Natural killer cell (primary cell): ENCODE data around the gene SIX6. TPM values are rescaled to one million over a fixed set of nuclear protein-coding genes. Genes with fewer than 3 reads are reported as not detected.
A peak's percentile ranks its signal among the peaks of the same experiment; 100 is the strongest.

Experiments used
- ATAC-seq, 3 donors: fragments of 150-1000 bp in 2 of 3; fragments of 200-7000 bp in 1 of 3; cut with Tn5 transposase; 1 replicate in 1 of 3; 2 replicates in 2 of 3; pipeline ENCODE4 v1.10.0; 2021; ENCODE audit warnings: mild to moderate bottlenecking in 2 of 3, moderate library complexity in 2 of 3
- DNase-seq, 2 donors: peaks; one replicate each; pipeline versions ENCODE4 v3.0.0 to v3.0.0-alpha.2; 2013 to 2021; ENCODE audit warnings: mixed read lengths in 1 of 2
- H3K27ac ChIP-seq: one replicate; pipeline ENCODE4 v1.5.1; 2013; ENCODE audit warnings: mild to moderate bottlenecking, low read length
- H3K27me3 ChIP-seq: one replicate; pipeline ENCODE4 v1.6.1; 2013; ENCODE audit warnings: low read length; ENCODE audit not compliant: control insufficient read depth, insufficient read depth
- H3K36me3 ChIP-seq: one replicate; pipeline ENCODE4 v1.6.1; 2013; ENCODE audit warnings: low read length; ENCODE audit not compliant: control insufficient read depth, insufficient read depth
- H3K4me1 ChIP-seq: one replicate; pipeline ENCODE4 v1.6.1; 2013; ENCODE audit warnings: low read length; ENCODE audit not compliant: control insufficient read depth, insufficient read depth
- H3K4me3 ChIP-seq: one replicate; pipeline ENCODE4 v1.5.1; 2013; ENCODE audit warnings: low read length
- H3K9me3 ChIP-seq: one replicate; pipeline ENCODE4 v1.6.1; 2013; ENCODE audit warnings: low read length; ENCODE audit not compliant: control insufficient read depth, insufficient read depth
- H3K27ac Mint-ChIP-seq, 2 donors: one replicate each; pipeline ENCODE4 v1.8.0; 2022; ENCODE audit warnings: mild to moderate bottlenecking in 2 of 2, mixed read lengths in 2 of 2, moderate library complexity in 1 of 2
- H3K27me3 Mint-ChIP-seq, 2 donors: one replicate each; pipeline ENCODE4 v1.8.0; 2022; ENCODE audit warnings: low read depth in 2 of 2, mixed read lengths in 2 of 2
- H3K36me3 Mint-ChIP-seq: one replicate; pipeline ENCODE4 v1.8.0; 2022; ENCODE audit warnings: mixed read lengths
- H3K4me1 Mint-ChIP-seq, 2 donors: one replicate each; pipeline ENCODE4 v1.8.0; 2022; ENCODE audit warnings: mixed read lengths in 2 of 2
- H3K4me3 Mint-ChIP-seq: one replicate; pipeline ENCODE4 v1.8.0; 2022; ENCODE audit warnings: mild to moderate bottlenecking, moderate library complexity, mixed read lengths
- H3K9me3 Mint-ChIP-seq, 2 donors: one replicate each; pipeline ENCODE4 v1.8.0; 2022; ENCODE audit warnings: mixed read lengths in 2 of 2
- WGBS: methylation state at CpG from one replicate; pipeline ENCODE4 v1.1.7; 2013; ENCODE audit warnings: missing lambda C conversion rate; ENCODE audit not compliant: insufficient coverage; 5-methylcytosine and 5-hydroxymethylcytosine counted together
- intact Hi-C: fragments of 100-400 bp; cut with micrococcal nuclease; formaldehyde crosslinking; loops from one replicate; pipeline ENCODE4 v1.14.2; 2022
- total RNA-seq, 4 donors: library from RNA; stranded (reverse); fragments of 120-200 nt in 1 of 4; gene quantifications; one replicate each; pipeline versions ENCODE4 v1.2.3 to v1.2.4, GENCODE V29; 2013 to 2022
- TF ChIP-seq, protein P1 (sequence below): fragments of 200-600 bp; IDR thresholded peaks from one replicate; pipeline ENCODE4 v1.8.0; 2022; ENCODE audit warnings: antibody characterized with exemption

SIX6 gene
- total RNA-seq, 3 donors from 2014 or later (not counting 1 experiment from before 2014, with no cell fraction given), result not detected

DNA sequence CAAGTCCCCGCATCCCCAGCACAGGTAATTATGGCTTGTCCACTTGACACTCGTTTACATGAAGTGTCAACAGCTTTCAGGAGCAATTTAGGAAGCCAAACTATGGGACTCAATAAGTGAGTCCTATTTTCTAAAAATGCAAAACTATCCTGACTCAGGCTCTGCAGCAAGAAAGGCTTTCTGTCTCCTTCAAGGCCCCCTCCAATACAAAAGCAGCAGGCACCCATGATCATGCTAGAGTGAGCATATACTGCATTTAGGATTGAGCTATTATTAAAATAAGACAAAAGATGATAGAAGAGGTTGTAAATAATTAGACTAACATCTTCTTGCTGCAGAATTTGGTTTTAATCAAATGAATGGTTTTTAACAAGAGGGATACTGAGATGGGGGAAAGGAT lies 3.2 kb downstream of the SIX6 start:
- intact Hi-C loops, result no loop called here
- Histone ChIP-seq H3K27me3 (peaks cover 70% of the 10 kb centered on the region), H3K36me3 (no peaks in the 10 kb centered on the region), H3K4me3 (no peak overlapping the region), H3K9me3 (no peaks in the 10 kb centered on the region), H3K4me1 (peaks cover 8% of the 10 kb centered on the region), H3K27ac (no peak overlapping the region)
- H3K36me3 Mint-ChIP-seq, result no peaks in the 10 kb centered on the region
- no peak overlapping the region for H3K4me3 Mint-ChIP-seq
- 18% methylated on average over 2 of the region's 2 CpGs for WGBS
- H3K27me3 Mint-ChIP-seq, result peaks cover 60% of the 10 kb centered on the region in 2 donors
- H3K4me1 Mint-ChIP-seq, result peaks cover 11 to 15% of the 10 kb centered on the region in 2 donors
- TF ChIP-seq, protein P1, sequence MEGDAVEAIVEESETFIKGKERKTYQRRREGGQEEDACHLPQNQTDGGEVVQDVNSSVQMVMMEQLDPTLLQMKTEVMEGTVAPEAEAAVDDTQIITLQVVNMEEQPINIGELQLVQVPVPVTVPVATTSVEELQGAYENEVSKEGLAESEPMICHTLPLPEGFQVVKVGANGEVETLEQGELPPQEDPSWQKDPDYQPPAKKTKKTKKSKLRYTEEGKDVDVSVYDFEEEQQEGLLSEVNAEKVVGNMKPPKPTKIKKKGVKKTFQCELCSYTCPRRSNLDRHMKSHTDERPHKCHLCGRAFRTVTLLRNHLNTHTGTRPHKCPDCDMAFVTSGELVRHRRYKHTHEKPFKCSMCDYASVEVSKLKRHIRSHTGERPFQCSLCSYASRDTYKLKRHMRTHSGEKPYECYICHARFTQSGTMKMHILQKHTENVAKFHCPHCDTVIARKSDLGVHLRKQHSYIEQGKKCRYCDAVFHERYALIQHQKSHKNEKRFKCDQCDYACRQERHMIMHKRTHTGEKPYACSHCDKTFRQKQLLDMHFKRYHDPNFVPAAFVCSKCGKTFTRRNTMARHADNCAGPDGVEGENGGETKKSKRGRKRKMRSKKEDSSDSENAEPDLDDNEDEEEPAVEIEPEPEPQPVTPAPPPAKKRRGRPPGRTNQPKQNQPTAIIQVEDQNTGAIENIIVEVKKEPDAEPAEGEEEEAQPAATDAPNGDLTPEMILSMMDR, result no peak
- H3K9me3 Mint-ChIP-seq, result peaks cover 0 to under 1% of the 10 kb centered on the region in 2 donors
- ATAC-seq (no peak), DNase-seq (no peak)
- no peak overlapping the region for H3K27ac Mint-ChIP-seq

GRCh38 chr14:60512973-60513571 lies 4.1 kb downstream of the SIX6 start:
- H3K27me3 ChIP-seq, result peaks cover 62% of the 10 kb centered on the region
- H3K4me3 Mint-ChIP-seq, result no peak overlapping the region

GRCh38 chr14:60514378-60514740 lies 5.4 kb downstream of the SIX6 start:
- H3K27ac Mint-ChIP-seq, result no peak overlapping the region
- Histone ChIP-seq H3K4me1 (peaks cover 8% of the 10 kb centered on the region), H3K27ac (no peak overlapping the region), H3K4me3 (no peak overlapping the region), H3K9me3 (no peaks in the 10 kb centered on the region), H3K36me3 (no peaks in the 10 kb centered on the region), H3K27me3 (peaks cover 56% of the 10 kb centered on the region)
- no peaks in the 10 kb centered on the region for H3K36me3 Mint-ChIP-seq
- H3K27me3 Mint-ChIP-seq, result peaks cover 53 to 59% of the 10 kb centered on the region in 2 donors
- DNase-seq (no peak), ATAC-seq (no peak)
- peak overlapping the region; percentile 45 for H3K4me3 Mint-ChIP-seq
- H3K4me1 Mint-ChIP-seq, result peaks cover 11 to 15% of the 10 kb centered on the region in 2 donors
- intact Hi-C loops, result no loop called here
- peaks cover 0 to 3% of the 10 kb centered on the region in 2 donors for H3K9me3 Mint-ChIP-seq
- TF ChIP-seq, protein P1, result no peak
- 6% methylated on average over 5 of the region's 10 CpGs for WGBS

More at GRCh38 chr14:60512973-60513571, 4.1 kb downstream of the SIX6 start:
- Mint-ChIP-seq H3K27me3 (peaks cover 58 to 60% of the 10 kb centered on the region in 2 donors), H3K4me1 (peaks cover 11 to 15% of the 10 kb centered on the region in 2 donors), H3K27ac (no peak overlapping the region), H3K36me3 (no peaks in the 10 kb centered on the region), H3K9me3 (peaks cover 0 to 3% of the 10 kb centered on the region in 2 donors)
- TF ChIP-seq, protein P1, result no peak
- ATAC-seq, result no peak
- Histone ChIP-seq H3K27ac (no peak overlapping the region), H3K9me3 (no peaks in the 10 kb centered on the region), H3K4me3 (no peak overlapping the region), H3K36me3 (no peaks in the 10 kb centered on the region), H3K4me1 (peaks cover 8% of the 10 kb centered on the region)
- intact Hi-C loops, result no loop called here
- 4% methylated on average over 7 of the region's 7 CpGs for WGBS
- DNase-seq, result no peak
